RWPE2 (cell line): Measurements from ENCODE around the gene CRLF1.

Source experiments
- ATAC-seq: fragments of 200-7000 bp; cut with Tn5 transposase; 3 replicates; pipeline ENCODE4 v1.9.1; 2021; ENCODE audit warnings: low read depth
- DNase-seq: peaks from one replicate; pipeline ENCODE4 v3.0.0-alpha.2; 2020; ENCODE audit warnings: low spot score
- H3K27ac ChIP-seq: fragments of 450-650 bp; 2 replicates; pipeline ENCODE4 v1.5.1; 2017; ENCODE audit warnings: mild to moderate bottlenecking; ENCODE audit not compliant: poor library complexity, severe bottlenecking
- H3K27me3 ChIP-seq: fragments of 250-450 bp; sonication (Bioruptor Pico); 2 replicates; pipeline ENCODE4 v1.5.1; 2021; ENCODE audit warnings: mild to moderate bottlenecking, moderate library complexity; ENCODE audit not compliant: insufficient read depth, poor library complexity, severe bottlenecking
- H3K36me3 ChIP-seq: fragments of 250-450 bp; sonication (Bioruptor Pico); 2 replicates; pipeline ENCODE4 v1.5.1; 2020; ENCODE audit warnings: low read depth, mild to moderate bottlenecking, moderate library complexity
- H3K4me1 ChIP-seq: fragments of 250-450 bp; sonication (Bioruptor Pico); 2 replicates; pipeline ENCODE4 v1.5.1; 2021; ENCODE audit warnings: mild to moderate bottlenecking, moderate library complexity; ENCODE audit not compliant: insufficient read depth, poor library complexity, severe bottlenecking
- H3K4me3 ChIP-seq: fragments of 250-450 bp; sonication (Bioruptor Pico); 2 replicates; pipeline ENCODE4 v1.5.1; 2021; ENCODE audit warnings: mild to moderate bottlenecking, moderate library complexity; ENCODE audit not compliant: severe bottlenecking
- H3K9me3 ChIP-seq: fragments of 250-450 bp; sonication (Bioruptor Pico); 2 replicates; pipeline ENCODE4 v1.5.1; 2021; ENCODE audit warnings: mild to moderate bottlenecking, moderate library complexity; ENCODE audit not compliant: severe bottlenecking
- TF ChIP-seq, protein P1 (sequence below): fragments of 450-650 bp; IDR thresholded peaks from one replicate; pipeline ENCODE4 v1.5.1; 2017; ENCODE audit warnings: mild to moderate bottlenecking, moderate library complexity; ENCODE audit not compliant: poor library complexity, severe bottlenecking

The CRLF1 gene

GRCh38 chr19:18612051-18612771 is 5.6 kb upstream of the CRLF1 start:
- H3K4me3 ChIP-seq = peak overlapping the region; percentile 17
- H3K4me1 ChIP-seq = peaks cover 8% of the 10 kb centered on the region
- DNase-seq = peak; percentile 45
- no peak overlapping the region for H3K27ac ChIP-seq
- H3K27me3 ChIP-seq = peaks cover 77% of the 10 kb centered on the region
- no peaks in the 10 kb centered on the region for H3K9me3 ChIP-seq
- peak; percentile 26; the same call in 2 of the 3 replicates for ATAC-seq
- TF ChIP-seq, protein P1, sequence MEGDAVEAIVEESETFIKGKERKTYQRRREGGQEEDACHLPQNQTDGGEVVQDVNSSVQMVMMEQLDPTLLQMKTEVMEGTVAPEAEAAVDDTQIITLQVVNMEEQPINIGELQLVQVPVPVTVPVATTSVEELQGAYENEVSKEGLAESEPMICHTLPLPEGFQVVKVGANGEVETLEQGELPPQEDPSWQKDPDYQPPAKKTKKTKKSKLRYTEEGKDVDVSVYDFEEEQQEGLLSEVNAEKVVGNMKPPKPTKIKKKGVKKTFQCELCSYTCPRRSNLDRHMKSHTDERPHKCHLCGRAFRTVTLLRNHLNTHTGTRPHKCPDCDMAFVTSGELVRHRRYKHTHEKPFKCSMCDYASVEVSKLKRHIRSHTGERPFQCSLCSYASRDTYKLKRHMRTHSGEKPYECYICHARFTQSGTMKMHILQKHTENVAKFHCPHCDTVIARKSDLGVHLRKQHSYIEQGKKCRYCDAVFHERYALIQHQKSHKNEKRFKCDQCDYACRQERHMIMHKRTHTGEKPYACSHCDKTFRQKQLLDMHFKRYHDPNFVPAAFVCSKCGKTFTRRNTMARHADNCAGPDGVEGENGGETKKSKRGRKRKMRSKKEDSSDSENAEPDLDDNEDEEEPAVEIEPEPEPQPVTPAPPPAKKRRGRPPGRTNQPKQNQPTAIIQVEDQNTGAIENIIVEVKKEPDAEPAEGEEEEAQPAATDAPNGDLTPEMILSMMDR = no peak
- no peaks in the 10 kb centered on the region for H3K36me3 ChIP-seq

DNA sequence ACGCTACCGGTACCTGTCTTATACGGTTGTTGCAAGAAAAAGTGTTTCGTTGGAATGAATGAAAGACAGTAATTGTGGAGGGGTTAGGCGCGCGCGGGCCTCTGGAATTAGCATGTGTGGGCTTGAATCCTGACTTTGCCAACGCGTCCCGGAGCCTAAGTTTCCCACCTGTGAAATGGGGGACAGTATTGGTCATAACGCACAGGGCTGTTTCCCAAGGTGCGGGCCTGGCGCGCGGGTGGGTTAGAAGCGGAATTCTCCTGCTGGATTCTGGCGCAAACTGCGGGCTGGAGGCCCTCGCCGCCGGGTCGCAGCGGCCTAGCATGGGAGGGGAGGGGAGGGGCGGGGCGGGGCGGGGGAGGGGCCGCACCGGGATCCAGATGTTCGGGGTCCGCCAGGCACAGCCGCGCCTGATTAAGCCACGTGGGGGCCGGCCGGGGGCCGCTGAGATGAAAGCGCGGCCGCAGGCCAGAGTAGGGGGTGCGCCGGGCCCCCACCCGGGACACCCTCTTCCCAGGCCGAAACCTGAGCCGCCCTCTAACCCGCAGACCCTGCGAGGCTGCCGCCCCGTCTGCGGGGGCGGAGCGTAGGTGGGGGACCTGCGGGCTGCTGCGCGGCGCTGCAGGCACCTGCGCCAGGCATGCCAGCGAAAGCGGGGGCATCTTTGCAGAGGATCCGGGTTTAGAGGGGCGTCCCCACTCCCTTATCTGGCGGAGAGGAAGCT is 4.9 kb upstream of the CRLF1 start:
- Histone ChIP-seq H3K27me3 (peaks cover 78% of the 10 kb centered on the region), H3K27ac (no peak overlapping the region), H3K4me3 (no peak overlapping the region), H3K4me1 (peaks cover 8% of the 10 kb centered on the region), H3K36me3 (no peaks in the 10 kb centered on the region), H3K9me3 (no peaks in the 10 kb centered on the region)
- TF ChIP-seq, protein P1 = no peak
- ATAC-seq = no peak
- peak; percentile 50 for DNase-seq

GRCh38 chr19:18610556-18611326 is 4.1 kb upstream of the CRLF1 start:
- Histone ChIP-seq H3K36me3 (no peaks in the 10 kb centered on the region), H3K27ac (no peak overlapping the region), H3K27me3 (peaks cover 84% of the 10 kb centered on the region), H3K9me3 (no peaks in the 10 kb centered on the region), H3K4me1 (peaks cover 8% of the 10 kb centered on the region), H3K4me3 (no peak overlapping the region)
- DNase-seq = peak; percentile 48
- ATAC-seq = no peak
- TF ChIP-seq, protein P1 = no peak

DNA sequence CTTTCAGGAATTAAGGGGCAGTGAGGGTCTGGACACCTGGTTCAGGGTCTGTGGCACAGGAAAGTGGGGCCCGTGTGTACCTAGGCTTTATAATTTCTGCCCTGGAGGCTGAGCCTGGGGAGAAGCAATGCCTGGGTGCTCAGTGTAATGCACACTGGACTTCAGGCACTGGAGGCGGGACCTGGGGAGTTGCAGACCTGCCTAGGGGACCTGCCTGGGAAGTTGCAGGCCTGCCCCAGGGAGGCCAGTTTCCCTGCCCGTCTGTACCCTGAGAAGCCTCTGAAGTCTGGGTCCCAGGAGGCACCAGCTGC is 3.6 kb upstream of the CRLF1 start:
- Histone ChIP-seq H3K27me3 (peaks cover 89% of the 10 kb centered on the region), H3K4me3 (no peak overlapping the region)

More for the DNA sequence above, 3.6 kb upstream of the CRLF1 start:
- Histone ChIP-seq H3K36me3 (no peaks in the 10 kb centered on the region), H3K4me1 (peaks cover 8% of the 10 kb centered on the region), H3K27ac (no peak overlapping the region), H3K9me3 (no peaks in the 10 kb centered on the region)
- 0 out of 3 replicates have a peak, but pooled peaks have one; percentile 22 for ATAC-seq
- no peak for DNase-seq
- TF ChIP-seq, protein P1 = no peak
